ENCODE results near the gene WASHC4. TPM values are rescaled to one million over a fixed set of nuclear protein-coding genes. Genes with fewer than 3 reads are reported as not detected.
A peak's percentile ranks its signal among the peaks of the same experiment; 100 is the strongest.

The WASHC4 gene
- total RNA-seq, 2 experiments from 2014 or later, result 32.5 to 33.6 TPM

GRCh38 chr12:105083551-105084105 lies 23.9 kb upstream of the WASHC4 start:
- ChIA-PET POLR2A (no interaction called here), CTCF (no interaction called here)
- Mint-ChIP-seq H3K4me3 (peak overlapping the region; percentile 65), H3K36me3 (ENCODE audit: low read depth) (no peaks in the 10 kb centered on the region), H3K4me1 (ENCODE audit: low read depth) (peaks cover 8% of the 10 kb centered on the region), H3K9me3 (peaks cover 4% of the 10 kb centered on the region), H3K27ac (no peak overlapping the region), H3K27me3 (peaks cover 47% of the 10 kb centered on the region)
- DNase-seq (peak in 2 of 14 experiments; percentile 14 to 25), ATAC-seq (ENCODE audit: poor library complexity) (no peak)
- H3K36me3 ChIP-seq (ENCODE audit: insufficient read depth, low read length), result no peaks in the 10 kb centered on the region
- no peak for TF ChIP-seq CTCF (IDR thresholded peaks at IDR 0.05)
- intact Hi-C loops (cut with DNase I, micrococcal nuclease), result no loop called here
- H3K4me1 ChIP-seq (ENCODE audit: insufficient read depth, low read length), result peaks cover 12% of the 10 kb centered on the region
- no peak overlapping the region for H3K27ac ChIP-seq (ENCODE audit: low read depth in 1 of 2, low read length in 2 of 2)
- peak overlapping the region; percentile 35 for H3K4me3 ChIP-seq (ENCODE audit: low read length)
- peaks cover 21 to 24% of the 10 kb centered on the region in 2 experiments for H3K27me3 ChIP-seq (ENCODE audit: control insufficient read depth in 1 of 2, insufficient read depth in 2 of 2, low read length in 2 of 2)
- H3K9me3 ChIP-seq (ENCODE audit: control insufficient read depth in 1 of 2, insufficient read depth in 1 of 2, low read length in 2 of 2), result peaks cover 0 to 7% of the 10 kb centered on the region in 2 experiments

GRCh38 chr12:105084251-105085250 lies 23.0 kb upstream of the WASHC4 start, which contains the start of gene ALDH1L2:
ALDH1L2 (minus strand) TSS chr12:105084458; CDS start chr12:105084436, 22 bp downstream.
- ChIA-PET CTCF (no interaction called here), POLR2A (no interaction called here)
- H3K27ac Mint-ChIP-seq, result no peak within 1 kb of the TSS

GRCh38 chr12:105085501-105085900 lies 22.0 kb upstream of the WASHC4 start:
- ChIA-PET CTCF (no interaction called here), POLR2A (no interaction called here)
- Histone ChIP-seq H3K27ac (ENCODE audit: low read depth in 1 of 2, low read length in 2 of 2) (no peak overlapping the region), H3K27me3 (ENCODE audit: control insufficient read depth in 1 of 2, insufficient read depth in 2 of 2, low read length in 2 of 2) (peaks cover 21 to 24% of the 10 kb centered on the region in 2 experiments), H3K4me1 (ENCODE audit: insufficient read depth, low read length) (peaks cover 12% of the 10 kb centered on the region), H3K9me3 (ENCODE audit: control insufficient read depth in 1 of 2, insufficient read depth in 1 of 2, low read length in 2 of 2) (peaks cover 0 to 7% of the 10 kb centered on the region in 2 experiments), H3K36me3 (ENCODE audit: insufficient read depth, low read length) (no peaks in the 10 kb centered on the region), H3K4me3 (ENCODE audit: low read length) (no peak overlapping the region)
- DNase-seq (no peak), ATAC-seq (ENCODE audit: poor library complexity) (no peak)
- Mint-ChIP-seq H3K27ac (no peak overlapping the region), H3K4me3 (no peak overlapping the region), H3K4me1 (ENCODE audit: low read depth) (peaks cover 8% of the 10 kb centered on the region), H3K9me3 (peaks cover 4% of the 10 kb centered on the region), H3K36me3 (ENCODE audit: low read depth) (no peaks in the 10 kb centered on the region), H3K27me3 (peaks cover 39% of the 10 kb centered on the region)
- intact Hi-C loops (cut with DNase I, micrococcal nuclease), result no loop called here
- no peak for TF ChIP-seq CTCF (IDR thresholded peaks at IDR 0.05)

More at GRCh38 chr12:105084251-105085250, 23.0 kb upstream of the WASHC4 start, which contains the start of gene ALDH1L2:
- Histone ChIP-seq H3K36me3 (ENCODE audit: insufficient read depth, low read length) (no peaks in the 10 kb centered on the region), H3K9me3 (ENCODE audit: control insufficient read depth in 1 of 2, insufficient read depth in 1 of 2, low read length in 2 of 2) (peaks cover 0 to 7% of the 10 kb centered on the region in 2 experiments), H3K27me3 (ENCODE audit: control insufficient read depth in 1 of 2, insufficient read depth in 2 of 2, low read length in 2 of 2) (peaks cover 21 to 24% of the 10 kb centered on the region in 2 experiments), H3K4me3 (ENCODE audit: low read length) (peak within 1 kb of the TSS; percentile 35), H3K4me1 (ENCODE audit: insufficient read depth, low read length) (peaks cover 12% of the 10 kb centered on the region), H3K27ac (ENCODE audit: low read depth in 1 of 2, low read length in 2 of 2) (no peak within 1 kb of the TSS)
- DNase-seq (peak in 12 of 14 experiments; percentile 11 to 73 (median 24)), ATAC-seq (ENCODE audit: poor library complexity) (peak; percentile 69)
- Mint-ChIP-seq H3K27me3 (peaks cover 39% of the 10 kb centered on the region), H3K36me3 (ENCODE audit: low read depth) (no peaks in the 10 kb centered on the region), H3K4me3 (peak within 1 kb of the TSS; percentile 65), H3K9me3 (peaks cover 4% of the 10 kb centered on the region), H3K4me1 (ENCODE audit: low read depth) (peaks cover 8% of the 10 kb centered on the region)
- TF ChIP-seq CTCF (IDR thresholded peaks at IDR 0.05), result no peak
- intact Hi-C loops (cut with DNase I, micrococcal nuclease), result no loop called here
